ENCODE results near the gene ZFHX3. TPM values are rescaled to one million over a fixed set of nuclear protein-coding genes. Genes with fewer than 3 reads are reported as not detected.

ZFHX3 gene
- total and polyA plus RNA-seq, 10 of the 15 experiments (the other 5 are each of a cell fraction or from before 2014, with no cell fraction given): 0.68 to 8.6 (median 2.0) TPM

DNA sequence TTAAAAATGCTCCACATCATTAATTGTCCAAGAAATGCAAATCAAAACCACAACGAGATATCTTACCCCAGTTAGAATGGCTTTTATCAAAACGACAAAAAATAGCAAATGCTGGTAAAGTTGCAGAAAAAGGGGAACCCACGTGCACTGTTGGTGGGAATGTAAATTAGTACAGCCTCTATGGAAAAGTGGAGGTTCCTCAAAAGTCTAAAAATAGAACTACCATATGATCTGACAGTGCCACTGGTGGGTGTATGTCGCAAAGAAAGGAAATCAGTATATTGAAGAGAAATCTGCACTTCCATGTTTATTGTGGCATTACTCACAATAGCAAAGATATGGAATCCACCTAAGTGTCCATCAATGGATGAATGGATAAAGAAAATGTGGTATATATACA, 38.2 kb upstream of the ZFHX3 start (continued):
- TF ChIP-seq SMC3 (IDR thresholded peaks at IDR 0.05; ENCODE audit: borderline replicate concordance, low read length): no peak
- TF ChIP-seq MYC (IDR thresholded peaks at IDR 0.05; ENCODE audit: insufficient read depth, insufficient read length, insufficient replicate concordance, low read length, severe bottlenecking): no peak
- no peak for TF ChIP-seq SUPT20H (IDR thresholded peaks at IDR 0.05; ENCODE audit: borderline replicate concordance, control insufficient read depth, low read depth, low read length)
- TF ChIP-seq, protein P1, sequence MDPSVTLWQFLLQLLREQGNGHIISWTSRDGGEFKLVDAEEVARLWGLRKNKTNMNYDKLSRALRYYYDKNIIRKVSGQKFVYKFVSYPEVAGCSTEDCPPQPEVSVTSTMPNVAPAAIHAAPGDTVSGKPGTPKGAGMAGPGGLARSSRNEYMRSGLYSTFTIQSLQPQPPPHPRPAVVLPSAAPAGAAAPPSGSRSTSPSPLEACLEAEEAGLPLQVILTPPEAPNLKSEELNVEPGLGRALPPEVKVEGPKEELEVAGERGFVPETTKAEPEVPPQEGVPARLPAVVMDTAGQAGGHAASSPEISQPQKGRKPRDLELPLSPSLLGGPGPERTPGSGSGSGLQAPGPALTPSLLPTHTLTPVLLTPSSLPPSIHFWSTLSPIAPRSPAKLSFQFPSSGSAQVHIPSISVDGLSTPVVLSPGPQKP (IDR thresholded peaks at IDR 0.05; ENCODE audit: low read depth, low read length): no peak
- TF ChIP-seq CHD1 (IDR thresholded peaks at IDR 0.05; ENCODE audit: low read depth, low read length): no peak
- TF ChIP-seq SREBF1 (IDR thresholded peaks at IDR 0.05; ENCODE audit: low read length): no peak
- no peak for TF ChIP-seq NFYA (IDR thresholded peaks at IDR 0.05; ENCODE audit: borderline replicate concordance, low read depth, low read length)
- TF ChIP-seq EED (IDR thresholded peaks at IDR 0.05; ENCODE audit: low read depth): no peak
- TF ChIP-seq SIN3A (IDR thresholded peaks at IDR 0.05; ENCODE audit: low read depth, low read length): no peak
- no peak for TF ChIP-seq ZNF24 (IDR thresholded peaks at IDR 0.05)

- CTCF ChIA-PET: interaction anchor here (1.1 kb wide), 1 partner anchor 301 kb away, joined by 3 read pairs; no protein-coding TSS in a partner anchor
- ATAC-seq (peak; percentile 14; the same call in 1 of the 3 replicates), FAIRE-seq (no peak), DNase-seq (ENCODE audit: low read depth, low spot score) (no peak)
- H2AFZ ChIP-seq (ENCODE audit: control insufficient read depth, low read depth, low read length): no peak overlapping the region
- H3K27ac ChIP-seq (ENCODE audit: control insufficient read depth, insufficient read depth): no peak overlapping the region
- H3K4me3 ChIP-seq: no peak overlapping the region
- H3K36me3 ChIP-seq (ENCODE audit: control insufficient read depth in 2 of 2, insufficient read depth in 2 of 2, low read length in 1 of 2): no peaks in the 10 kb centered on the region
- no peaks in the 10 kb centered on the region for H4K20me1 ChIP-seq (ENCODE audit: control insufficient read depth, insufficient read depth)
- POLR2A ChIA-PET: no interaction called here
- H3K4me1 ChIP-seq (ENCODE audit: control insufficient read depth, insufficient read depth, low read length): no peaks in the 10 kb centered on the region
- H3K4me2 ChIP-seq (ENCODE audit: control insufficient read depth, insufficient read depth): no peak overlapping the region
- no TSS peak for BruUV-seq (replicated peaks)
- intact Hi-C loops (cut with micrococcal nuclease; ENCODE audit: unreplicated experiment) (no loop called here), in situ Hi-C loops (cut with MboI) (no loop called here)
- H3K27me3 ChIP-seq (replicated peaks in 1 of 2; ENCODE audit: control insufficient read depth in 2 of 2, insufficient read depth in 2 of 2, low read length in 1 of 2): no peaks in the 10 kb centered on the region
- WGBS (ENCODE audit: insufficient coverage, insufficient replicate concordance, low lambda C conversion rate, missing lambda C conversion rate): 0% methylated on average over 3 of the region's 3 CpGs
- no peaks in the 10 kb centered on the region for H3K79me2 ChIP-seq (ENCODE audit: control insufficient read depth, insufficient read depth, low read length)
- TF ChIP-seq, protein P1 (IDR thresholded peaks at IDR 0.05; ENCODE audit: low read depth, low read length): no peak
- no peak for TF ChIP-seq SMC3 (IDR thresholded peaks at IDR 0.05; ENCODE audit: borderline replicate concordance, low read length)
- TF ChIP-seq GABPA (IDR thresholded peaks at IDR 0.05; ENCODE audit: low read depth): no peak
- TF ChIP-seq MLLT1 (IDR thresholded peaks at IDR 0.05): no peak
- no peak for TF ChIP-seq HDAC2 (IDR thresholded peaks at IDR 0.05)
- TF ChIP-seq NR2C1 (IDR thresholded peaks at IDR 0.05): no peak
- TF ChIP-seq SIN3A (IDR thresholded peaks at IDR 0.05; ENCODE audit: low read depth, low read length): no peak
- no peak for TF ChIP-seq POLR2A (IDR thresholded peaks at IDR 0.05; ENCODE audit: low read depth, low read length)
- no peak for TF ChIP-seq NBN (IDR thresholded peaks at IDR 0.05)
- TF ChIP-seq RELA (IDR thresholded peaks at IDR 0.05; ENCODE audit: borderline replicate concordance, partially characterized antibody): no peak
- TF ChIP-seq NFIC (IDR thresholded peaks at IDR 0.05; ENCODE audit: low read depth, low read length): no peak
- TF ChIP-seq CHD4 (IDR thresholded peaks at IDR 0.05): no peak
- TF ChIP-seq TCF7 (IDR thresholded peaks at IDR 0.05; ENCODE audit: borderline replicate concordance): no peak
- no peak overlapping the region for H3K9ac ChIP-seq (ENCODE audit: control insufficient read depth, insufficient read depth, low read length)
- H3K9me3 ChIP-seq (replicated peaks; ENCODE audit: control insufficient read depth, insufficient read depth, low read length): no peaks in the 10 kb centered on the region; the same call in 2 of the 3 replicates
- RAD21 ChIA-PET (ENCODE audit: unreplicated experiment): no interaction called here
- SMC1A ChIA-PET (ENCODE audit: uncharacterized antibody, unreplicated experiment): no interaction called here
Measured at GRCh38 chr16:73083271-73083670, 35.3 kb upstream of the ZFHX3 start.
